Motor neuron (in vitro differentiated cells): ENCODE results near the gene GM2A. TPM values are rescaled to one million over a fixed set of nuclear protein-coding genes. Genes with fewer than 3 reads are reported as not detected.
A peak's percentile ranks its signal among the peaks of the same experiment; 100 is the strongest.

ENCODE experiments used
- ATAC-seq, 8 experiments: fragments of 200-7000 bp; cut with Tn5 transposase; replicated peaks in 6 of 8; 2 replicates each; pipeline ENCODE4 v1.8.0; 2021; ENCODE audit warnings: mild to moderate bottlenecking in 8 of 8, moderate library complexity in 8 of 8
- H3K27ac ChIP-seq, 2 donors: fragments of 250-450 bp; sonication (Bioruptor Pico); 2 replicates each; pipeline ENCODE4 v1.9.0; 2021; ENCODE audit warnings: antibody characterized with exemption in 2 of 2, mild to moderate bottlenecking in 2 of 2, moderate library complexity in 1 of 2
- H3K4me1 ChIP-seq, 2 donors: fragments of 250-450 bp; sonication (Bioruptor Pico); replicated peaks in 1 of 2; 2 replicates each; pipeline ENCODE4 v1.6.1; 2021; ENCODE audit warnings: antibody characterized with exemption in 2 of 2, mild to moderate bottlenecking in 2 of 2, moderate library complexity in 1 of 2
- H3K4me3 ChIP-seq, 5 donors: fragments of 250-450 bp; sonication (Bioruptor Pico); 2 replicates each; pipeline ENCODE4 v1.9.0; 2021; ENCODE audit warnings: antibody characterized with exemption in 5 of 5, mild to moderate bottlenecking in 5 of 5, moderate library complexity in 4 of 5
- WGBS, 10 experiments: fragments of 450-650 bp; shearing (Covaris generic); methylation state at CpG; one replicate each; pipeline ENCODE4 v1.0.0; 2022; 5-methylcytosine and 5-hydroxymethylcytosine counted together
- in situ Hi-C, 9 experiments: fragments of 400-800 bp; cut with MboI; loops; one replicate each; pipeline ENCODE4 v1.15.0; 2021; ENCODE audit warnings: low sequenced_read_pairs in 9 of 9, low pct_unique_long_range_greater_than_20kb in 2 of 9; ENCODE audit not compliant: unreplicated experiment in 9 of 9
- total RNA-seq, 8 experiments: library from RNA; unstranded; fragments of 300-600 nt; gene quantifications; 2 replicates each; pipeline versions ENCODE4 v1.2.3 to v1.2.4, GENCODE V29; 2022

Gene GM2A
- total RNA-seq, 8 experiments from 2014 or later: 9.2 to 18.5 (median 11.4) TPM

GRCh38 chr5:151262532-151262931, 9.5 kb downstream of the GM2A start:
- Histone ChIP-seq H3K27ac (no peak overlapping the region), H3K4me3 (no peak overlapping the region), H3K4me1 (no peaks in the 10 kb centered on the region)
- no peak for ATAC-seq
- 50 to 100% (median 93%) methylated on average over 1 to 3 of the region's 3 CpGs; no CpG with 5 or more reads in 3 of the 10 experiments for WGBS, 10 experiments
- in situ Hi-C loops: no loop called here

- 0 to 63% methylated on average over 1 of the region's 1 CpG; no CpG with 5 or more reads in 8 of the 10 experiments for WGBS, 10 experiments
- H3K4me1 ChIP-seq: no peaks in the 10 kb centered on the region
- peak in 4 of 8 experiments; percentile 44 to 98 (median 96) for ATAC-seq
- no peak overlapping the region for H3K27ac ChIP-seq
- no peak overlapping the region for H3K4me3 ChIP-seq
- in situ Hi-C loops: no loop called here
Measured at GRCh38 chr5:151264113-151264512, 11.1 kb downstream of the GM2A start.

GRCh38 chr5:151267491-151268260, 14.7 kb downstream of the GM2A start:
- H3K4me1 ChIP-seq: no peaks in the 10 kb centered on the region
- WGBS, 10 experiments: 61 to 100% (median 88%) methylated on average over 2 to 10 of the region's 11 CpGs; no CpG with 5 or more reads in 1 of the 10 experiments
- H3K27ac ChIP-seq: no peak overlapping the region
- no peak for ATAC-seq
- H3K4me3 ChIP-seq: no peak overlapping the region
- in situ Hi-C loops: no loop called here

GRCh38 chr5:151270599-151270998, 17.6 kb downstream of the GM2A start:
- Histone ChIP-seq H3K4me3 (no peak overlapping the region), H3K27ac (no peak overlapping the region), H3K4me1 (no peaks in the 10 kb centered on the region)
- ATAC-seq: peak in 3 of 8 experiments; percentile 20 to 27 (median 21)
- in situ Hi-C loops: no loop called here
- WGBS, 10 experiments: 43 to 100% (median 73%) methylated on average over 1 of the region's 1 CpG; no CpG with 5 or more reads in 2 of the 10 experiments

DNA sequence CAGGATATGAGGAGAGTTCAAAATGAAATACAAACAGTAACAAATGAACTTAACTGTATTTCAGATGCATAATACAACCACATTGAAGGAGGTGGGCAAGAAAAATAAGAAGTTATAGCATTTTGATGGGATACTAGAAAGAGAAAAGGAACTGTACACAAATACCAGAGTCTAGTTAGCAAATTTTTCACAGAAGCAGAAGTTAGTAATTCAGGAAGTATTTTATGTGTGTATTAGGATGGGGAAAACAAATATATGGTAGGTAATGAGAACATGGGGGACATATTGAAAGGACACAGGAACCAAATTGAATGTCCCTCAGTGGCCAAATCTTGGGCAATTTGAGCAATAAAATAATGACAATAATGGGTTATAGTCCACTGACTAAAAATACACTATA, 18.4 kb downstream of the GM2A start:
- ATAC-seq: no peak
- H3K27ac ChIP-seq: no peak overlapping the region
- H3K4me1 ChIP-seq: no peaks in the 10 kb centered on the region
- in situ Hi-C loops: no loop called here
- H3K4me3 ChIP-seq: no peak overlapping the region

GRCh38 chr5:151274666-151275065, 21.7 kb downstream of the GM2A start:
- Histone ChIP-seq H3K4me1 (no peaks in the 10 kb centered on the region), H3K4me3 (no peak overlapping the region), H3K27ac (no peak overlapping the region)
- in situ Hi-C loops: no loop called here
- no peak for ATAC-seq

GRCh38 chr5:151275803-151276202, 22.8 kb downstream of the GM2A start:
- in situ Hi-C loops: no loop called here
- Histone ChIP-seq H3K4me3 (no peak overlapping the region), H3K27ac (no peak overlapping the region), H3K4me1 (no peaks in the 10 kb centered on the region)
- no peak for ATAC-seq
- WGBS, 10 experiments: 20 to 100% (median 83%) methylated on average over 1 to 2 of the region's 2 CpGs; no CpG with 5 or more reads in 3 of the 10 experiments

DNA sequence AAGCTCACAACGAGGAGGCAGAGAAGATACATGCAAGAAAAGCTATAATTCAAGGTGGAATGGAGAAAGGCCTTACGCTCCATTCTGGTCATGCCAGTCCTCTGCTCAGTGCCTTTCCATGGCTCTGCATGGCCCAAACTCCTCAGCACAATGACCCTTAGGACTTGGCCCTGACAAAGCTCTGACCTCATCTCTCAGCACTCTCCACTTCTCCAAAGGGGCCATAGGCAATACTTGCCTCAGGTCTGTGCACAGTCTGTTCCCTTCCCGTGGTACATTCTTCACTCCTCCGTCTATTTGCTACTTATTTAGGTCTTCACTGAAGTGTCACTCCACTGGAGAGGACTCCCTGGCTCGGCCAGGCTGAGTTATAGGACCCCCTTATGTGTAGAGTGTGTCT, 25.9 kb downstream of the GM2A start:
- ATAC-seq: no peak
- 20 to 83% (median 59%) methylated on average over 1 to 5 of the region's 5 CpGs; no CpG with 5 or more reads in 2 of the 10 experiments for WGBS, 10 experiments
- no peak overlapping the region for H3K4me3 ChIP-seq
- H3K27ac ChIP-seq: no peak overlapping the region
- H3K4me1 ChIP-seq: no peaks in the 10 kb centered on the region
- in situ Hi-C loops: no loop called here

GRCh38 chr5:151280443-151280842, 27.5 kb downstream of the GM2A start:
- no peak for ATAC-seq
- Histone ChIP-seq H3K27ac (no peak overlapping the region), H3K4me3 (no peak overlapping the region), H3K4me1 (no peaks in the 10 kb centered on the region)
- WGBS, 10 experiments: 20 to 100% (median 68%) methylated on average over 1 to 2 of the region's 2 CpGs; no CpG with 5 or more reads in 1 of the 10 experiments
- in situ Hi-C loops: no loop called here

DNA sequence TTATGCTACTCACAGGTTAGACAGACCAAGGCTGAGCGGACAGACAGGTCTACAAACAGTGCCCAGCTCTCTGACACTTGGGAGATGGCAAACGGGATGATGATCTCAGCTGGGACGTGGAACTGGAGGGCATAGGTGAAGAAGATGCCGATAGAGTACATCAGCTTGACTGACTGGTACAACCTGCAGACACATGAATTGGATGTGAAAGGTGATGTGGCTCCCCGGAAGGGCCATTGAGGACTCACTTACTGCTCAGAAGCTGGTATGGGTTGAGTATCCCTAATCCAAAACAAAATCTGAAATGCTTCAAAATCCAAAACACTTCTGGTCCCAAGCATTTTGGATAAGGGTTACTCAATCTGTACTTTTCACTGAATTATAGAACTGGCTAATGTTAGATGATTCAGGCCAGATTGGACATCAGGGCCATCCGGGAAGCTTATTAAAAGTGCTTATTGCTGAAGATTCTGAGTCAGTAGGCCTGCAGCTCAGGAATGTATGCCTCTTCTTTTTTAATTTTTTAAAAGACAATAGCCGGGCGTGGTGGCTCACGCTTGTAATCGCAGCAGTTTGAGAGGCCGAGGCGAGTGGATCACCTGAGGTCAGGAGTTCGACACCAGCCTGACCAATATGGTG, 28.1 kb downstream of the GM2A start:
- Histone ChIP-seq H3K27ac (no peak overlapping the region), H3K4me1 (no peaks in the 10 kb centered on the region), H3K4me3 (no peak overlapping the region)
- no peak for ATAC-seq
- in situ Hi-C loops: no loop called here
- 50 to 100% (median 88%) methylated on average over 1 to 12 of the region's 13 CpGs for WGBS, 10 experiments

DNA sequence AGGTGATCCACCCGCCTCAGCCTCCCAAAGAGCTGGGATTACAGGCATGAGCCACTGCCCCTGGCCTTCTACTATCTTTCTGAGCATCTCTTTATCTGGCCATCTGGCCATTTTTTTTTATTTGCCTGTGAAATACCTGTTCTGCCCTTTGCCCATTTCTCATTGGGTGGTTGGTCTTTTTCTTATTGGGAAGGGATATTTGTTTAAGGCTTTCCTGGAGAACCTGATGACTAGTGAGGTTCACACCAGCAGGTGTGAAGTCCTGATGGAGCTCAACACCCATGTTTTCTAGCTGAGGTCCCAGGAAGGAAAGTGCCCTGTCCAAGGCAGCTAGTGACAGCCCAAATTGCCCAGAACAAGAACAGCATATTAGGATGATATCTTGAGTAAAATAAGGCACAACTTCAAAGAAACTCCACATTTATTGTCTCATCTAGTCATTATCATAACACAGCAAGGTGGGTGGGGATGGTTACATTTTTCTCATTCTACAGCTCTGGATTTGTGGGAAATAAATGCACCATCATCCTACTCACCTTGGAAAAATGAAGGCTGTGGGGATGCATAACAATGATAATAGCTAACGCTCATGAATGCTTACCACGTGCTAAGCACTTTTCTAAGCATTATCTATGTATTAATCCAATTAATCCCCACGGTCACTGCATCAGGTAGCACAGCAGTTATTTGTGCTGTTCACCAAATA, 30.3 kb downstream of the GM2A start:
- ATAC-seq: no peak
- no peaks in the 10 kb centered on the region for H3K4me1 ChIP-seq
- no peak overlapping the region for H3K4me3 ChIP-seq
- in situ Hi-C loops: no loop called here
- WGBS, 10 experiments: 45 to 84% (median 75%) methylated on average over 2 to 4 of the region's 4 CpGs; no CpG with 5 or more reads in 5 of the 10 experiments
- H3K27ac ChIP-seq: no peak overlapping the region

DNA sequence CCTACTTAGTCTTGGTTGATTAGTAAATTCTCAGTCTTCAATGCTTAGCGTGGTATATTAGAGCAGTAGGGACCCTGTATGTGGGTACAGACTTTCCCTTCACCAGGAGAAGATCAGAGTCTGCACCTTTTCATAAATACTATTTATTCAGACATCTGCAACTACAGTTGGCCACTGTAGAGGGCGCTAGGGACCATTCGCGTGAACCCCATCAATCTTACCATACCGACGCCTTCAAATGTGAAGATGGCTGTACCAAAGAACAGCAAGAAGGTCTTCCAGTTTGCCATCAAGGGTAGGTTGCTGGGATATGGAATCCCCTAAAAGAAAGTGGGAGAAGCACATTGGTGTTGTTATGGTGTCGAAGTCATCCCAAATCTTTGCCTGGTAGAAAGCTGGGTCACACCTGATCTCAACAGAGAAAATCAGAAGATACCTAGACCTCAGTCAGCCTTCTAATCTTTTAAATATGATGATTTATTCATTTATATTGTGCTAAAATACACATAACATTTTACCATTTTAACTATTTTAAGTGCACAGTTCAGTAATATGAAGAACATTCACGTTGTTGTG, 31.5 kb downstream of the GM2A start:
- 0 to 64% (median 4%) methylated on average over 1 to 7 of the region's 8 CpGs; no CpG with 5 or more reads in 3 of the 10 experiments for WGBS, 10 experiments
- Histone ChIP-seq H3K27ac (no peak overlapping the region), H3K4me3 (no peak overlapping the region), H3K4me1 (no peaks in the 10 kb centered on the region)
- ATAC-seq: peak in 1 of 8 experiments; percentile 23
- in situ Hi-C loops: no loop called here

- Histone ChIP-seq H3K4me1 (no peaks in the 10 kb centered on the region), H3K27ac (no peak overlapping the region), H3K4me3 (no peak overlapping the region)
- ATAC-seq: no peak
- in situ Hi-C loops: no loop called here
- WGBS, 10 experiments: 11 to 100% (median 69%) methylated on average over 1 to 4 of the region's 5 CpGs
Measured at GRCh38 chr5:151285683-151286082, 32.7 kb downstream of the GM2A start.
